Thoracic aorta (tissue), 2 donors: Measurements from ENCODE around the gene PIAS1. TPM values are rescaled to one million over a fixed set of nuclear protein-coding genes. Genes with fewer than 3 reads are reported as not detected.

Source experiments
- ATAC-seq: fragments of 150-250 bp; one replicate; pipeline ENCODE4 v1.8.0; 2017; ENCODE audit warnings: low read depth; ENCODE audit not compliant: insufficient number of reproducible peaks, low FRiP score
- DNase-seq: peaks from one replicate; pipeline ENCODE4 v3.0.0-alpha.2; 2020; ENCODE audit warnings: low spot score
- H3K27ac ChIP-seq, 2 donors: fragments of 200-600 bp; sonication (generic); 1 replicate in 1 of 2; 2 replicates in 1 of 2; pipeline ENCODE4 v1.5.1; 2016; ENCODE audit warnings: mild to moderate bottlenecking in 2 of 2, moderate library complexity in 2 of 2
- H3K27me3 ChIP-seq: fragments of 200-600 bp; sonication (generic); replicated peaks from 2 replicates; pipeline ENCODE4 v1.6.0; 2016; ENCODE audit warnings: mild to moderate bottlenecking; ENCODE audit not compliant: insufficient read depth
- H3K36me3 ChIP-seq: fragments of 200-600 bp; sonication (generic); one replicate; pipeline ENCODE4 v1.5.1; 2016
- H3K4me1 ChIP-seq, 2 donors: fragments of 200-600 bp; sonication (generic); 1 replicate in 1 of 2; 2 replicates in 1 of 2; pipeline versions ENCODE4 v1.5.1 to v1.6.0; 2016; ENCODE audit warnings: low read depth in 2 of 2, mild to moderate bottlenecking in 1 of 2; ENCODE audit not compliant: control insufficient read depth in 1 of 2
- H3K4me3 ChIP-seq: fragments of 200-600 bp; sonication (generic); 2 replicates; pipeline ENCODE4 v1.5.1; 2016; ENCODE audit warnings: mild to moderate bottlenecking
- H3K9me3 ChIP-seq: fragments of 200-600 bp; sonication (generic); 2 replicates; pipeline ENCODE4 v1.5.1; 2016
- total RNA-seq, 2 donors: library from RNA; depleted of rRNA; stranded (reverse); fragments of >200 nt; gene quantifications; one replicate each; pipeline versions ENCODE4 v1.1.0 to v1.2.3, GENCODE V29; 2016
- TF ChIP-seq, protein P1 (sequence below): fragments of 200-600 bp; sonication (generic); IDR thresholded peaks from one replicate; pipeline ENCODE4 v1.5.1; 2019; ENCODE audit warnings: antibody characterized with exemption

Gene PIAS1
- total RNA-seq, 2 donors from 2014 or later: 45.1 to 74.1 TPM

DNA sequence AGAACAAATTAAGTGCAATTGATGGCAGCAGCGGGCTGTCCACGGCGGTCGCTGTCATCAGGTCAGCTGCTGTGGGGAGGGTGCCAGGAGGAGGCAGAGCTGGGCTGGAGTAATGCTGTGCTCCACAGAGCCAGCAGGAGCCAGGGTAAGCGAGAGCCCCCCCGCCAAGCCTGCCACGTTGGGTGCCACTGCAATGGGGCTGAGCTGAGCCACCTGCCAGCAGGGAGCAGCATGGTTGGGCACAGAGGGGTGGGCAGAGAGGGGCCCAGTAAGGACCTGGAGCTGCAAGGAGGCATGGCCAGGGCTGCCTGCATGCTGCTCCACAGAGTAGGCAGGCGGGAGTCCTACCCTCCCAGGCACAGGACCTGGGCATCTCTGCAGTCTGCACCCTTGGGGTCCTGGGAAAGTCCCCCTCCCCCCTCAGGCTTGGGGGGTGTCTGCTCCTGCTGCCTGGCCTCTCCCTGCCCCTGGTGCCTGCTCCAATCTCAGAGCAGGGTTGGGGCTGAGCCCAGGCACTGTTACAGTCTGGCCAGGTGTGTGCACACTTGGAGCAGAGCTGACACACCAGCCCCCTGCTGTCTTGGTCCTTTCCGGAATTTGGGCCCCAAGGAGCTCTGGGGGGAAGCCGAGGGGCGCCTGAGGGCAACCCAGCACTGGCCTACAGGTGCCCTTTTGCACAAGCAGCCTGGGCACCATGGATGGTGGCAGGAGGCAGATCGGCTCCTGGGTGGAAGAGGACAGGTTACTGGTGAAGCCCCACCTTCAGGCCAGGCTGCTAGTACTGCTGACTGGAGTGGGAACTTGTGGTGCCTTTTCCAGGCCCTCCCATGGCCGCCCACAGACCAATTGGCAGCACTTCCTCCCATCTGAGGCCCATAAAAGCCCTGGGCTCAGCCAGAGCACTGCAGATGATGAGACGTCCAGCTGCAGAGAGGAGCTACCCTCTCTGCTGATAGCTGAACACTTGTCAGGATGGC, 8.5 kb upstream of the PIAS1 start:
- no peak for DNase-seq

DNA sequence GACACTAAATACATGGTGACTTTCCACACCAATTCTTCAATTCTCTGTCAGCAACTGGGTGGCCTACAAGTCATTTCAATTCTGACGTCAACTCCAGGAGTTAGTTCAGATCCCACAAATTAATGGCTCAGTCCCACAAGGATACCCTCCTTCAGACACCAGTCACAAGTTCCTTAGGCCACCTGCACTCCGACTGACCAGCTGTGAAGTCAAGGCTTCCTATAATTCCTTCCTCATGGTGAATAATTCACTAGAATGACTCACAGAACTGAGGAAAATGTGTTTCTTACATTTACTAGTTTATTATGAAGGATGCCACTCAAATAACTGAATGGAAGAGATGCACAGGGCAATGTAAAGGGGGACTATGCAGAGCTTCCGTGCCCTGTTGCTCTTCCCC, 6.3 kb upstream of the PIAS1 start:
- TF ChIP-seq, protein P1, sequence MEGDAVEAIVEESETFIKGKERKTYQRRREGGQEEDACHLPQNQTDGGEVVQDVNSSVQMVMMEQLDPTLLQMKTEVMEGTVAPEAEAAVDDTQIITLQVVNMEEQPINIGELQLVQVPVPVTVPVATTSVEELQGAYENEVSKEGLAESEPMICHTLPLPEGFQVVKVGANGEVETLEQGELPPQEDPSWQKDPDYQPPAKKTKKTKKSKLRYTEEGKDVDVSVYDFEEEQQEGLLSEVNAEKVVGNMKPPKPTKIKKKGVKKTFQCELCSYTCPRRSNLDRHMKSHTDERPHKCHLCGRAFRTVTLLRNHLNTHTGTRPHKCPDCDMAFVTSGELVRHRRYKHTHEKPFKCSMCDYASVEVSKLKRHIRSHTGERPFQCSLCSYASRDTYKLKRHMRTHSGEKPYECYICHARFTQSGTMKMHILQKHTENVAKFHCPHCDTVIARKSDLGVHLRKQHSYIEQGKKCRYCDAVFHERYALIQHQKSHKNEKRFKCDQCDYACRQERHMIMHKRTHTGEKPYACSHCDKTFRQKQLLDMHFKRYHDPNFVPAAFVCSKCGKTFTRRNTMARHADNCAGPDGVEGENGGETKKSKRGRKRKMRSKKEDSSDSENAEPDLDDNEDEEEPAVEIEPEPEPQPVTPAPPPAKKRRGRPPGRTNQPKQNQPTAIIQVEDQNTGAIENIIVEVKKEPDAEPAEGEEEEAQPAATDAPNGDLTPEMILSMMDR: no peak
- no peaks in the 10 kb centered on the region for H3K4me1 ChIP-seq
- no peak overlapping the region for H3K4me3 ChIP-seq
- H3K27ac ChIP-seq: no peak overlapping the region
- no peaks in the 10 kb centered on the region for H3K36me3 ChIP-seq
- H3K27me3 ChIP-seq: no peaks in the 10 kb centered on the region
- H3K9me3 ChIP-seq: no peaks in the 10 kb centered on the region
- DNase-seq (no peak), ATAC-seq (no peak)

More for the DNA sequence above, 8.5 kb upstream of the PIAS1 start:
- Histone ChIP-seq H3K27ac (no peak overlapping the region), H3K4me1 (no peaks in the 10 kb centered on the region), H3K4me3 (no peak overlapping the region), H3K36me3 (no peaks in the 10 kb centered on the region), H3K9me3 (no peaks in the 10 kb centered on the region), H3K27me3 (no peaks in the 10 kb centered on the region)
- ATAC-seq: no peak
- TF ChIP-seq, protein P1: no peak

DNA sequence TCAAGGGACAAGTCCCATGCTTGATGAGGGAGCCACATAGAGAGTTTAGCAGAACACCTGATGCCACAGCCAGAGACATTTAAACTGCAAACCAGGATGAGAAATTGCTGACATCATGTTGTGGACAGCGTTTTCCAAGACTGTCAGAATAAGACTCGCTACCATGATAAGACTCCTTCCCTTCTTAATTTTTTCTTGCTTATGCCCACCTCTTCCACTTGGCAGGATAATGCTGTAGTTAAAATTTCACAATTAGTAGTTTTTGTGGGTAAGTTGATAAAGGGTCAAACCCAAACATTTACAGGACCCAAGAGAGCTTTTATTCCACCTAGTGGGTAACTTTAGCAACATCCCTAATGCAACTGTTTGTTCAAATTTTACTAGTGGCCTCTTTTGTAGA, 3.0 kb upstream of the PIAS1 start:
- no peaks in the 10 kb centered on the region for H3K27me3 ChIP-seq
- H3K36me3 ChIP-seq: no peaks in the 10 kb centered on the region
- ATAC-seq (no peak), DNase-seq (no peak)
- no peak overlapping the region for H3K27ac ChIP-seq
- H3K9me3 ChIP-seq: no peaks in the 10 kb centered on the region
- TF ChIP-seq, protein P1: no peak
- no peak overlapping the region for H3K4me3 ChIP-seq
- peaks cover 6 to 10% of the 10 kb centered on the region in 2 donors for H3K4me1 ChIP-seq

DNA sequence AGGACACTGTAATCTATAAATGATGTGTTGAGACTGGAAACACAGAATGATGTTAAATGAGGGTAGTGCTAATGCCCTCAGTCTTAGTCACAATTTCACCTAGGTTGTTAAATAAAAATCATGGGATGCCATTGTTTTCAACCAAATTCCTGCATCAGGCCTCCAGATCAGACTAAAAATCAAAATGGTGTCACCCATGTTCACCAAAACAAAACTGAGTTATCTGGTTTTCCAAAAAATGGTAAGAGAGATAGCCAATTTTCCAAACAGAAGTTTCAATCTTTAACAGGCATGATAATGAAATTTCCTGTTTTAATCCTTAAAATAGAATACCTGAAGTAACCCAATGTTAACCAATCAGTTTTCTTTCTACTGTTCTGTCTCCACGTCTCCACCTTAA, 2.2 kb upstream of the PIAS1 start:
- H3K27me3 ChIP-seq: no peaks in the 10 kb centered on the region
- TF ChIP-seq, protein P1: no peak
- DNase-seq (no peak), ATAC-seq (no peak)
- no peak overlapping the region for H3K4me3 ChIP-seq
- no peaks in the 10 kb centered on the region for H3K9me3 ChIP-seq
- H3K27ac ChIP-seq: no peak overlapping the region
- H3K36me3 ChIP-seq: no peaks in the 10 kb centered on the region
- H3K4me1 ChIP-seq: peaks cover 14 to 15% of the 10 kb centered on the region in 2 donors

DNA sequence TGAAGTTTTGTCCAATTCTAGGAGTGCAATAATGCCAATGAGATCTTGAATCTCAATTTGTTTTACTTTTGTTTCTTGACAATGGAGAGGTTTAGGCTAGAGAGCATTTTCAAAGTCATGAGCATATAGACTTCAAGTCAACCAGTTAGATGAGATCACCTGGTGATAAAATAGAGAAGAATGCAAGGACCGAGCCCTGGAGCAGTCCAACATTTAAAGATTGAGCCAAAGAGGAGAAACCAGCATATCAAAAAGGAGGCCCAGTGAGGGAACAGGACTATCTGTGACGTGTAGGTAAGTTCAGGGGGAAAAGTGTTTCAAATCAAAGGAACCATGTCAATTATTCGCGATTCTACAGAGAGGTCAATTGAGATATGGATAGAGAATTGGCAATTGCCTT, 1.7 kb upstream of the PIAS1 start:
- H3K4me3 ChIP-seq: no peak overlapping the region
- ATAC-seq (no peak), DNase-seq (no peak)
- H3K27ac ChIP-seq: no peak overlapping the region
- H3K9me3 ChIP-seq: no peaks in the 10 kb centered on the region
- no peaks in the 10 kb centered on the region for H3K27me3 ChIP-seq
- TF ChIP-seq, protein P1: no peak
- H3K4me1 ChIP-seq: peaks cover 18 to 21% of the 10 kb centered on the region in 2 donors
- H3K36me3 ChIP-seq: no peaks in the 10 kb centered on the region
